ENCODE results near the gene HOPX.

GRCh38 chr4:56655627-56656345 lies 25.3 kb downstream of the HOPX start:
- TF ChIP-seq, protein P1, sequence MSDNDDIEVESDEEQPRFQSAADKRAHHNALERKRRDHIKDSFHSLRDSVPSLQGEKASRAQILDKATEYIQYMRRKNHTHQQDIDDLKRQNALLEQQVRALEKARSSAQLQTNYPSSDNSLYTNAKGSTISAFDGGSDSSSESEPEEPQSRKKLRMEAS (IDR thresholded peaks at IDR 0.05; ENCODE audit: low read depth, low read length) = no peak
- no peak for TF ChIP-seq POLR2A (IDR thresholded peaks at IDR 0.05; ENCODE audit: extremely low read depth, insufficient read length)

Measured in NB4 (cell line).